ENCODE measurements around the gene ARAP1.

DNA sequence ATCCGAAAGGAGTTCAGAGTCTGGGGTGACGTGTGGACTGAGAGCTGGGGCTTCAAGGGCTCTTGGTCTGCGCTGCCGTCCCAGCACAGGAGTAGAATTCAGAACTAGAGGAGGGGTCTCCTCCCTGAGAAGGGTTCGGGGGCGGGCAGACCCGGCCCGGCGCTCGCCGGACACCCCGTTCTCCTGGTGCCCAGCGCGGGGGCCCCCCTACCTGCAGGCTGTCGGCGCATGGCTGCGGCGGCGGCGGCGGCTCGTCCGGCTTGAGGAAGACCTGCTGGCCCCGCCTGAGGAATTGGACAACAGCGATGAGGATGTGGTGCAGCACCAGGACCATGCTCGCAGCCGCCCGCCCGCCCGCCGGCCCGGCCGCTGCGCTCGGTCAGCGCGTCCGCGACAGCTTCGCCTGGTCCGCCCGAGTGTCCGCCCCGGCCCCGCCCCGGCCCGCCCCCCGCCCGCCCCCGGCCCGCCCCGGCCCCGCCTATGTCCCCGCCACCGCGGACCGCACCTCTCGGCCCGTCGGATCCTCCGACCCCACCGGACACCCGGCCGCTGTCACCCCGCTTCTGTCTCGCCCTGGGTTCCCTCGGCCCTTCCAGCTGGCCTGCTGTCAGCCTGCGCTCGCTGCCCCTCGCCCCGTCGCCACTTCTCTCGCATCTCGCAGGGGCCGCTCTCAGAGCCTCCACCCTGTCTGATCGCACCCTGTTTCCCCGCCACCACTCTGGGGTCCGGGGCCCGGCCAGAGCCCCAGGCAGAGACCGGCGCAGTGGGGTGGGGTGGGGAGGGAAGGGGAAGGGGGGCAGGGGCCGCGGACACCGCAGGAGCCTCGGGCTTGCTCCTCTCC, 109.9 kb downstream of the ARAP1 start:
- TF ChIP-seq, protein P1, sequence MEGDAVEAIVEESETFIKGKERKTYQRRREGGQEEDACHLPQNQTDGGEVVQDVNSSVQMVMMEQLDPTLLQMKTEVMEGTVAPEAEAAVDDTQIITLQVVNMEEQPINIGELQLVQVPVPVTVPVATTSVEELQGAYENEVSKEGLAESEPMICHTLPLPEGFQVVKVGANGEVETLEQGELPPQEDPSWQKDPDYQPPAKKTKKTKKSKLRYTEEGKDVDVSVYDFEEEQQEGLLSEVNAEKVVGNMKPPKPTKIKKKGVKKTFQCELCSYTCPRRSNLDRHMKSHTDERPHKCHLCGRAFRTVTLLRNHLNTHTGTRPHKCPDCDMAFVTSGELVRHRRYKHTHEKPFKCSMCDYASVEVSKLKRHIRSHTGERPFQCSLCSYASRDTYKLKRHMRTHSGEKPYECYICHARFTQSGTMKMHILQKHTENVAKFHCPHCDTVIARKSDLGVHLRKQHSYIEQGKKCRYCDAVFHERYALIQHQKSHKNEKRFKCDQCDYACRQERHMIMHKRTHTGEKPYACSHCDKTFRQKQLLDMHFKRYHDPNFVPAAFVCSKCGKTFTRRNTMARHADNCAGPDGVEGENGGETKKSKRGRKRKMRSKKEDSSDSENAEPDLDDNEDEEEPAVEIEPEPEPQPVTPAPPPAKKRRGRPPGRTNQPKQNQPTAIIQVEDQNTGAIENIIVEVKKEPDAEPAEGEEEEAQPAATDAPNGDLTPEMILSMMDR (IDR thresholded peaks at IDR 0.05) = no peak
- TF ChIP-seq POLR2A (IDR thresholded peaks at IDR 0.05) = no peak
- no peak for TF ChIP-seq POLR2AphosphoS5 (IDR thresholded peaks at IDR 0.05)

All from suprapubic skin (tissue), 4 donors.